8988T (cell line): Measurements from ENCODE around the gene GABRG1.

Experiments used
- DNase-seq: peaks from one replicate; pipeline ENCODE4 v3.0.0; 2011

Gene GABRG1

DNA sequence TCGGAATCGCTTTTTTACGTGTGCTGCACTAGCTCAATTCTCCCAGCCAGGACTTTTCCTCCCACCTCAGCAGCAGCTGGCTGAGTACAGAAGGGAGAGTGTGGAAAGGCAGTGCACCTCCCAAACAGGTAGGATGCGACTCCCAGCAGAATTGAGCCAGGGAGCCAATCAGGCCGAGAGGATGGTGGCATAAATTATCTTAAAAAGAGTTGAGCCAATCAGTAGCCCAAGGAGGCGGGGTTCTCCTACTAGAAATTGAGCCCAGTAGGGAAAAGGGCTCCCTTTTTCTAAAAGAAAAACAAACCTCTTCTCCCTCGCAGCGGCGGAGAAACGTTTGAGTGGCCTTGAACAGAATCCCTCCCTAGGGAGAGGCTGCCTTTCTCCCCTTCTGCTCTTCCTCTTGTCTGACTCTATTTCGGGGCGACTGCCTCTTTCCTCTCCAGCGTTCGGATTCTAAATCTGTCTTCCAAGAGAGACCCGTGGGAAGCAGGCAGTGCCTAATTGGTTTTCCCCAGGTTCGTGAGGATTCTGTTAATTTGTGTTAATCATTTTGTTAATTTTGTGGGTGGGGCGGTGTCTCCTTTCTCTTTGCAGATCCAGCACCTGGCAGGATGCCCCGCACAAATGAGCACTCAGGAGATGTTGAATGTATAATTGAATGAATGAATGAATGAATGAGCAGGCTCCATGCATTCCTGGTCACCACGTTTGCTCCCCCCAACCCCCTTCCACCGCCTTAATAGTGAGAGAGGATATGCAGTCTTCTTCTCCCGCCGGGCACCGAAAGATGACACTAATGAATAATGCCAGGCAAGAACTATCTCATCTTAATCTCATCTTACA is at the start of gene GABRG1:
Gene GABRG1, minus strand, starts transcription at position 142 of the 843 bp plus-strand sequence. Its CDS starts 141 bp downstream, at position 1.
- DNase-seq = no peak

DNA sequence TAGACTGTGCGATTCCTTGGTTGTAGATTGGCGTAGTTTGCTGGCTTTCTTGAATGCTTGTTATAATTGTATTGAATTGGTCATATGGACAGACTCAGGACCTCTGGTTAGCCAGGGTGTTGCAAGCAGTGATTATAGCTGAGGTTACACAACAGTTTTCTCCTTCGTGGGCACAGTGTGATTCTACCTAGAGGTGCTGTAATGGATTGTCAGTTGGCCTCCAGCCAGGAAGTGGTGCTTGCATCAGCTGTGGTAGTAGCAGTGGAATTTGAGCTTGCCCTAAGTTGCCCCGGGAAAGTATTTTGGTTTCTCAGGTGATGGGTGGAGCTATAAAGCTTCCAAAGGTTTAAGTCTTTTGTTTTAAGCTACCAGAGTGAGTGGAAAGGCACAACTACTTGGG is 23.1 kb upstream of the GABRG1 start:
- DNase-seq = no peak

DNA sequence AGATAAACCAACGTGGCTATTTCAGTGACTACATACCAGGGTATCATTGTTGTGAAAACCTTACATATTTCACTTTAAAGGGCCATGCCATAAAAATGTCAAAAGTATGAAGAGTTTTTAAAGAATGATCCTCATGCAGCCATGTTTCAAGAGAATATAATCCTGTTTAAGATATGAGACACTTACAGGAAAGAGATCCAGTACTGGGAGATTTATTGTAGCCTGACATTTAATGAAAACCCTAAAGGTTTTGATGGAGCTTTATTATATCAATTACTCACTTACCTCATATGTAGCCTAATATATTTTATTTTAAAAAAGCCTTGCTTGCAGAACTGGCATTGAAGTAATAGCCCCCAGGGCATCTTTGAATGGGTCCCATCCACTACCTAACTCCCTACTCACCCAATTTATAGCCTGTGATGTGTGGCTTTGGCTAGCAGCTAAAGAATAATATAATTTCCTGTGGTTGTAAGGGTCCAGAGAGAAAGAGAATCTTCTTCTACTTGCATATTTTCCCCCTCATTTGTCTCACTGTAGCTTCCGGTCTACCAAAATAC is 7.7 kb upstream of the GABRG1 start:
- DNase-seq = no peak

DNA sequence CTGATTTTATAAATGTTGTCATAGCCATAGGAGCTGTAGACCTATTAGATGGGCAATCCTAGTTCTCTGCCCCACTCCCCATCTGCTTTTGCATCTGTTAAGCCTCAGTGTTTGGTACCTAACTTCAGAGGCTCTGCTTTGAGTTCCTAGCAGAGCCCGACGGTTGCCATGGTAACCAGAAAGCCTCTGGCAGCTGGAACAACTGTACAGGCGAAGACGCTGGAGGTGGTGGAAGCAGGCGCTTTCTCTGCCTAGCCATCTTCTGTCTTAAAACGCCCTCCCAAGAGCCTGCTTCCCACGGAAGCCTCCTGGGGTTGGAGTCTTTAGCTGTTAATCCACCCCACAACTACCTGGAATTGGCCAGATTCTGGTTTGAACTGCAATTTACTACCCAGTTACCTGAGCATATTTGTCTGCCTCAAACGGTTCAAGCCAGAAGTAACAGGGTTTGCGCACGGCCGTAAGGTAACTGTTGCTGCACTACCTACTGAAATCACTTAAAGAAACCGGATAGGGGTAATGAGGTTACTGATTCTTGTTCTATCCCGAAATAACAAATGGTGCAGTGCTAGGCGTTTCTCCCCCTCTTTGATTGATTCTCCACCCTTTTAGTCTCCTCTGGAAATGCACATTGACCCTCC is 1.0 kb upstream of the GABRG1 start:
- DNase-seq = no peak

DNA sequence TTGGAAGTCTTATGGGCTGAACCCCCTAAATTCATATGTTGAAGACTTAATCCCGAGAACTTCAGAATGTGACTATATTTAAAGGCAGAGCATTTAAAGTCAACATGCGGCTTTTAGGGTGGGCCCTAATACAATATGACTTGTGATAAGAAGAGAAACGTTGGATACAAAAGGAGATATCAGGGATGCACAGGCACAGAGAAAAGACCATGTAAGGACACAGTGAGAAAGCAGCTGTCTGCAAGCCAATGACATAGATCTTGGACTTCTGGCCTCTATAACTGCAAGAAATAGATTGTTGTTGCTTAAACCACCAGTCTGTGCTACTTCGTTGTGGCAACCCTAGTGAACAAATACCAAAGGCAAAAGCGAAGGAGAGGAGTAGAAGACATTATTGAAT is 42.2 kb downstream of the GABRG1 start:
- no peak for DNase-seq

DNA sequence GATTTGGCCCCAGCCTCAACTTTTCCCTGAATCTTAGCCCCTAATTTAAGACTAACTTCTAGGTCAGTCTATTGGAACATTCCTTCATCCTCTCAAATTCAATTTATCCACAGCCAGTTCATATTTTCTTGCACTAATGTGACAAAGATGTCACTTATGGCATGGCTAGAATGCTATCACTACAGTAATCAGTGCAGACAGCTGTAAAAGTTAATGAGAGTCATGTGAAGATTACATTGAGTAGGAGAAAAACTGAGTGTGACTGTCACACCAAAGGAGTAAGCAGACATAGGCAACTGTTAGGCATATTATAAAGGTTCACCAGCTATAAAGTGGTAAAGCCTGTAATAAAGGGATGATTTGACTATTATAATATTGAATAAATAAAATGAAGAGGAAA is 42.6 kb downstream of the GABRG1 start:
- no peak for DNase-seq

DNA sequence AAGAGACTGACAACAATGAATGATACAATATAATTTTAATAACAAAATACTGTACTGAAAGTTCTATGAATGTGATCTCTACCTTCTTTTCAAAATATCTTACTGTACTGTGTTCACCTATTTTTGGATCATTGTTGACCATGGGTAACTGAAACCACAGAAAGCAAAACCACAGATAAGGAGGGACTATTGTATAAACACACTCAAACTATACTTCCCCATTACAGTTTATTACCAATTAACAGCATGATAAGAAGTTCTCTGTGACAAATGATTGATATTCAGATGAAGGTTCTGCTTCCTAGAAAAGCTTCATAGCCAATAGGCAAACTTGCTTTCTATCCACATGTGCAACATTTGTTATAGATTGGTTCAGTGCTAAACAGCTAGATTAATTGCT is 50.1 kb downstream of the GABRG1 start:
- no peak for DNase-seq

DNA sequence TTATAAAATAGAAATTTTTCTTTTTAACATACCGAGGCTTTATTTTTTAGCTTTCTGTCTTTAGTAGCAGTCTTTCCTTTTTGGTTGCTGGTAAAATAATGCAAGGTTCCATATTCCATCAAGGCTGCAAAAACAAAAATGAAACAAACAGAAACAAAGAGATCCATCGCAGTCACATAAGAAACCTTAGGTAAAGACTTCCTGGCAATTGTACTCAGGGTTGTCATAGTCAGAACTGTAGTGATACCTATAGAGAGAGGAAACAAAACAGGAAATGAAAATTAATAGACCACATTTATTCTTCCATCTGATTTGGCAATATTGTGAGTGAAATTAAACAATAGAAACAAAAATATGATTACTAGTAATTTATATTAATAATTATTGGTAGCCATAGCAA is 72.5 kb downstream of the GABRG1 start:
- DNase-seq = no peak

DNA sequence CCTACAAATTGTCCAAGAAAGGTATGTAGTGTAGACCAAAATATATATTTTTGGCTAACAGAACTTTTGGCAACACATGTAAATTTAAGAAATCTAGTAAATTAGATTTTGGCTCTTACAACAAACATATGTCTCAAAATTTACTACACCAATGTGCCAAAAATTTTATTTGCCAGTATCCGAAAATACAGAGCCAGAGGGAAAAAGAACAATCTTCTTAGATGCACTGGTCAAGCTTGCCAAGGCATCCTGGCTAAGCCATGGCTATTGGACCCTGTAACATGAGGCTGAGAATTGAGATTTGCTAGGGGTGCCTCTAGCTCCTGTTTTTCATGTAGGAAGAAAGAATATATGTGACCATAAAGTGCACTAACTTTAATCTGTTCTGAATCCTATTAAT is 91.8 kb downstream of the GABRG1 start:
- DNase-seq = no peak

DNA sequence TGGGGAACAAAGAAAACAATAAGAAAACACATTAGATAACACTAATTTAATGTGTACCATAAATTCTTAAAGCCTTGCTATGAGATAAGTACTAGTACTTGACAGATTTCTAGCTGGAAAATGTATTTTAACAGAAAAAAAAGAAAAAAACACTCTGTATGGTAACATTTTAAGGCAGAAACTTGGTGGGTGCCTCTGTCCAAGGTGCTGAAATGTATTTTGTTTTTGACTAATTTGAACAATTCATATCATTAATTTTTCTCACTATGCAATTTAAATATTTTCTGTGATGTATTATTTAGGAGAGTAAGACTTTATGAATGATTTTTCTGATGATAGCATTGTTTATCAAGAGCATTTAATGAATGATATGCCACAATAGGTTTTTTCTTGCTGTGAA is 107.5 kb downstream of the GABRG1 start:
- no peak for DNase-seq

DNA sequence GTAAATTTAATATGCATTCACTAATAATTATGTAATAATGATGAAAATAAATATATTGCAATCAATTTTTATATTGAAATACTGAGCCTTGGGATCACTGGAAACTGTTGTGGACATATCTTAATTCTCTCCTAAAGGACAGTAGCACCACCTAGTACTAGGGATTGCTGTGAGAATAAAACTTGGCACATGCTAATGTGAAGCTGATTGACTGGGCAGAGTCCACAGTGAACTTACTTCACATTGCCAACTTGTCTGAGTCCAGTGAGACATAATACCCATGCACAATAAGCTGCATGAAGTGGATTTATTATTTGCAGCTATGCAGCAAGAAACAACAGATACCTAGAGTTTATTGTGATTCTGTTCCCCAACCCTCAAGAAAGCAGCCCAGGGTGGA is 131.1 kb downstream of the GABRG1 start:
- DNase-seq = no peak

DNA sequence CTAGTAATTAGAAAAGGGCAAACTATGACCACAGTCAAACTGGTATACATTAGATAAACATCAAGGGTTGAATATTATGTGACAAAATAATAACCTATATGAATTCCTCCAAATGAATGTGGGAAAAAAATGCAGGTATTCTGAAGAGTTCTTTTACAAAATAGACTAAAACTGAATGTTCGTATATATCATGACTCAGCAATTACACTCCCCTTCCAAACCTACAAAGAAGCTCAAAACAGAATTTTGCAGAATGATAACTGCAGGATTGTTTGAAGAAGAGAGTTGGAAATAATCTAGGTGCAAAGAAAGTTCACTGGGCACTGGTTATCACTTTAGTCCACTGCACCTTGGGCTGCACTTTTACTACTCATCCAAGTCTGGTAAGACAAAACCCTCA is 134.1 kb downstream of the GABRG1 start:
- no peak for DNase-seq

DNA sequence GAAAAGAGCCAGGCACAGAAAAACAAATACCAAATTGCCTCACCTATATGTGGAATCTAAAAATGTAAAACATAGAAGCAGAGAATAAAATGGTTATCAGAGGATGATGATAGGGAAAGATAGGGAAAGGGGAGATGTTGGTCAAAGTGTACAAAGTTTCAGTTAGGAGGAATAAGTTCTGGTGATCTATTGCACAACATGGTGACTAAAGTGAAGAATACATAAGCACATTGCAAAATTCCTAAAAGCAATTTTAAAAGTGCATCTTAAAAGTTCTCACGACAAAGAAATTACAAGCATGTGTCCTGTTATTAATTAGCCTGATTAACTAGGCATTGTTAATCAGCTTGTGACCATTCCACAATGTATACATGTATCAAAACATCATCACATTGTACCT is 136.0 kb downstream of the GABRG1 start:
- DNase-seq = no peak
